GM23248 (cell line): ENCODE results near the gene ANG. TPM values are rescaled to one million over a fixed set of nuclear protein-coding genes. Genes with fewer than 3 reads are reported as not detected.

Experiments
- DNase-seq: peaks from one replicate; pipeline ENCODE4 v3.0.0-alpha.2; 2015
- H2AFZ ChIP-seq: fragments of 200-600 bp; sonication (generic); 2 replicates; pipeline ENCODE4 v1.6.1; 2016; ENCODE audit warnings: antibody characterized with exemption
- H3F3A ChIP-seq: fragments of 200-600 bp; sonication (generic); 2 replicates; pipeline ENCODE4 v1.6.1; 2016; ENCODE audit warnings: mild to moderate bottlenecking, antibody characterized with exemption, mixed run types; ENCODE audit not compliant: insufficient read depth
- H3K27ac ChIP-seq: fragments of 200-600 bp; sonication (generic); 2 replicates; pipeline ENCODE4 v1.5.1; 2016; ENCODE audit warnings: mild to moderate bottlenecking
- H3K27me3 ChIP-seq: fragments of 200-600 bp; sonication (generic); replicated peaks from 2 replicates; pipeline ENCODE4 v1.6.1; 2016; ENCODE audit warnings: mild to moderate bottlenecking; ENCODE audit not compliant: insufficient read depth
- H3K36me3 ChIP-seq: fragments of 200-600 bp; sonication (generic); 2 replicates; pipeline ENCODE4 v1.6.1; 2016; ENCODE audit warnings: low read depth, mild to moderate bottlenecking
- H3K4me1 ChIP-seq: fragments of 200-600 bp; sonication (generic); 2 replicates; pipeline ENCODE4 v1.6.1; 2016; ENCODE audit warnings: mild to moderate bottlenecking; ENCODE audit not compliant: insufficient read depth
- H3K4me2 ChIP-seq: fragments of 200-600 bp; sonication (generic); one replicate; pipeline ENCODE4 v1.6.1; 2016; ENCODE audit warnings: mild to moderate bottlenecking; ENCODE audit not compliant: unreplicated experiment
- H3K4me3 ChIP-seq: fragments of 200-600 bp; sonication (generic); 2 replicates; pipeline ENCODE4 v1.5.1; 2016; ENCODE audit warnings: mild to moderate bottlenecking
- H3K79me2 ChIP-seq: fragments of 200-600 bp; sonication (generic); 2 replicates; pipeline ENCODE4 v1.6.1; 2016; ENCODE audit warnings: mild to moderate bottlenecking; ENCODE audit not compliant: insufficient read depth
- H3K9ac ChIP-seq: fragments of 200-600 bp; sonication (generic); 2 replicates; pipeline ENCODE4 v1.6.1; 2016; ENCODE audit warnings: mild to moderate bottlenecking
- H3K9me2 ChIP-seq: fragments of 200-600 bp; sonication (generic); 2 replicates; pipeline ENCODE4 v1.6.1; 2016; ENCODE audit warnings: mixed run types, mild to moderate bottlenecking, moderate library complexity; ENCODE audit not compliant: insufficient read depth
- H3K9me3 ChIP-seq: fragments of 200-600 bp; sonication (generic); one replicate; pipeline ENCODE4 v1.6.1; 2017; ENCODE audit warnings: low read depth
- H4K20me1 ChIP-seq: fragments of 200-600 bp; sonication (generic); 2 replicates; pipeline ENCODE4 v1.6.0; 2016; ENCODE audit not compliant: insufficient read depth
- EZH2 ChIP-seq: fragments of 200-600 bp; sonication (generic); IDR thresholded peaks from 2 replicates; pipeline ENCODE4 v1.6.1; 2018; ENCODE audit warnings: antibody characterized with exemption, mild to moderate bottlenecking; ENCODE audit not compliant: insufficient read depth, poor library complexity, severe bottlenecking
- EZH2phosphoT487 ChIP-seq: fragments of 200-600 bp; sonication (generic); IDR thresholded peaks from 2 replicates; pipeline ENCODE4 v1.6.1; 2018; ENCODE audit warnings: antibody characterized with exemption, moderate library complexity, mild to moderate bottlenecking, low read depth; ENCODE audit not compliant: insufficient read depth
- WGBS, 2 experiments: methylation state at CpG; one replicate each; pipeline ENCODE4 v1.1.6; 2015 to 2017; ENCODE audit warnings: low lambda C conversion rate in 2 of 2, low coverage in 1 of 2; ENCODE audit errors: missing lambda C conversion rate in 2 of 2; 5-methylcytosine and 5-hydroxymethylcytosine counted together
- in situ Hi-C: fragments of 300-500 bp; cut with MboI; formaldehyde crosslinking; loops from 2 replicates; pipeline ENCODE4 v1.15.0; 2020
- polyA plus RNA-seq: library from polyadenylated mRNA; unstranded; fragments of >200 nt; fragmentation: Nextera tagmentation; extraction: Ambion mirVana; gene quantifications from 2 replicates; pipeline ENCODE4 v1.2.1, GENCODE V29; 2016
- total RNA-seq: library from RNA; depleted of rRNA; stranded (reverse); fragments of >200 nt; shearing (Covaris generic); gene quantifications from 2 replicates; pipeline ENCODE4 v1.2.3, GENCODE V29; 2014

ANG gene
- total and polyA plus RNA-seq, 2 experiments from 2014 or later = 3.6 to 11.9 TPM

- Histone ChIP-seq H3K4me2 (no peak overlapping the region), H3K9ac (no peak overlapping the region), H3K79me2 (no peaks in the 10 kb centered on the region), H4K20me1 (no peaks in the 10 kb centered on the region), H3K4me3 (no peak overlapping the region), H3K27ac (no peak overlapping the region), H3K9me2 (no peaks in the 10 kb centered on the region), H3K9me3 (no peaks in the 10 kb centered on the region), H3K36me3 (no peaks in the 10 kb centered on the region), H2AFZ (no peak overlapping the region), H3F3A (no peaks in the 10 kb centered on the region), H3K4me1 (no peaks in the 10 kb centered on the region), H3K27me3 (peaks cover 15% of the 10 kb centered on the region)
- 59 to 62% methylated on average over 2 of the region's 2 CpGs for WGBS, 2 experiments
- in situ Hi-C loops = no loop called here
- TF ChIP-seq EZH2phosphoT487 = no peak
- TF ChIP-seq EZH2 = no peak
- DNase-seq = no peak
These were observed 20.6 kb upstream of the ANG start for GRCh38 chr14:20667957-20668356.

DNA sequence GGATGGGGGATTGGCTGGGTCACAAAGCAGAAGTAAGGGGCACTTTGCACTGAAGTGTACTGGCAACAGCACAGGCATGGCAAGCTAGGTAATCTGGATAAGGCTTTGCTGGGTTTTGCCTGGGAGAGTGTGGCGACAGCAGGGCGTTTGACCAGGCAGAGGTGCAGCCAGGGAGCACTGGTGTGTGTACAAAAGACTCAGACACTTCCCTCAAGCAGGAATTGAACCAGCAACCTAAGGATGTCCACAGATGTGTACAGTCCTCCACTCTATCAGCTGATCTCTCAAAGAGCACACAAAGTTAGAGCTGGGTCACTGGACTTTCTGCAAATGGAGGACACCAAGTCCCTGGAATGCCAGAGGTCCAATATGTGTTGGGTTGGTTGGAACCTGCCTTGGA is 19.6 kb upstream of the ANG start:
- no peaks in the 10 kb centered on the region for H4K20me1 ChIP-seq
- no peak overlapping the region for H3K4me3 ChIP-seq
- no peaks in the 10 kb centered on the region for H3K9me3 ChIP-seq
- TF ChIP-seq EZH2 = no peak
- TF ChIP-seq EZH2phosphoT487 = no peak
- no peaks in the 10 kb centered on the region for H3K79me2 ChIP-seq
- H3K9ac ChIP-seq = no peak overlapping the region
- DNase-seq = no peak
- peaks cover 15% of the 10 kb centered on the region for H3K27me3 ChIP-seq
- WGBS, 2 experiments = 38 to 46% methylated on average over 2 of the region's 2 CpGs
- H3F3A ChIP-seq = no peaks in the 10 kb centered on the region
- in situ Hi-C loops = no loop called here
- no peaks in the 10 kb centered on the region for H3K9me2 ChIP-seq
- H3K27ac ChIP-seq = no peak overlapping the region
- no peaks in the 10 kb centered on the region for H3K4me1 ChIP-seq
- H3K36me3 ChIP-seq = no peaks in the 10 kb centered on the region
- H2AFZ ChIP-seq = no peak overlapping the region
- H3K4me2 ChIP-seq = no peak overlapping the region

DNA sequence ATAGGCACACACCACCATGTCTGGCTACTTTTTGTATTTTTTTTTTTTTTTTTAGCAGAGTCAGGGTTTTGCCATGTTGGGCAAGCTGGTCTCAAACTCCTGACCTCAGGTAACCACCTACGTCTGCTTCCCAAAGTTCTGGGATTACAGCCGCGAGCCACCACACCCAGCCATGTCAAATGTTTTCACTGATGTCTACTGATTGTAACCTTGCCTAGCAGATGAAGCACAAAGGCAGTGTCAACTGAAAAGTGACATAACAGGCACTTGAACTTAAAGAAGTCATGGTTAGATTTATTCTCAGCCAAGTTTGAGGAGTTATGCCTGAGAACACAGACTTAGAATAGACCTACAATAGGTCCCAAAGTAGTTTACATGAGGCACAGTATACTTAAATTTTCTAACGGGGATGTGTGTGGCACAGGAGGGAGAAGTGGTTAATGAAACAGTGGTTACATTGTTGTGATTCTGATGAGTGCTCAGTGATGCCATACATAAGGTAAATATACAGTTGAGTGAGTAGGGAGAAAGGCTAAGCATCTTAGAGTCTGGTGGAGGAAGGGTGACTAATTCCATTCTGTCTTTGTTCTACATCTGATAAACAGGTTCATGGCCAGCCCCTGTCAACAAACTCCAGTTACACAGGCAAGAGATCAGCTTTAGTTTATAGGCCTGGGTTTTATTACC is 16.8 kb upstream of the ANG start:
- in situ Hi-C loops = no loop called here
- Histone ChIP-seq H3K4me2 (no peak overlapping the region), H4K20me1 (no peaks in the 10 kb centered on the region), H3K4me1 (no peaks in the 10 kb centered on the region), H3K9ac (no peak overlapping the region), H3K79me2 (no peaks in the 10 kb centered on the region), H3K36me3 (no peaks in the 10 kb centered on the region), H3K9me2 (no peaks in the 10 kb centered on the region), H3K27ac (no peak overlapping the region), H3K4me3 (no peak overlapping the region), H2AFZ (no peak overlapping the region), H3F3A (no peaks in the 10 kb centered on the region), H3K27me3 (peaks cover 7% of the 10 kb centered on the region), H3K9me3 (no peaks in the 10 kb centered on the region)
- TF ChIP-seq EZH2phosphoT487 = no peak
- TF ChIP-seq EZH2 = no peak
- DNase-seq = no peak
- WGBS, 2 experiments = 68 to 70% methylated on average over 4 of the region's 4 CpGs

GRCh38 chr14:20675669-20676068 is 12.9 kb upstream of the ANG start:
- H3K9ac ChIP-seq = no peak overlapping the region
- no peak for TF ChIP-seq EZH2
- TF ChIP-seq EZH2phosphoT487 = no peak
- no peaks in the 10 kb centered on the region; the same call in 1 of the 2 replicates for H3K27me3 ChIP-seq
- DNase-seq = no peak
- peaks cover 3% of the 10 kb centered on the region; the same call in 1 of the 2 replicates for H3K4me1 ChIP-seq
- no peaks in the 10 kb centered on the region for H4K20me1 ChIP-seq
- H2AFZ ChIP-seq = no peak overlapping the region
- H3K79me2 ChIP-seq = no peaks in the 10 kb centered on the region
- peaks cover 11% of the 10 kb centered on the region for H3F3A ChIP-seq
- H3K9me3 ChIP-seq = no peaks in the 10 kb centered on the region
- H3K4me2 ChIP-seq = no peak overlapping the region
- in situ Hi-C loops = no loop called here
- 31 to 40% methylated on average over 2 of the region's 2 CpGs for WGBS, 2 experiments
- H3K4me3 ChIP-seq = no peak overlapping the region
- no peaks in the 10 kb centered on the region for H3K36me3 ChIP-seq
- H3K27ac ChIP-seq = no peak overlapping the region
- H3K9me2 ChIP-seq = no peaks in the 10 kb centered on the region

DNA sequence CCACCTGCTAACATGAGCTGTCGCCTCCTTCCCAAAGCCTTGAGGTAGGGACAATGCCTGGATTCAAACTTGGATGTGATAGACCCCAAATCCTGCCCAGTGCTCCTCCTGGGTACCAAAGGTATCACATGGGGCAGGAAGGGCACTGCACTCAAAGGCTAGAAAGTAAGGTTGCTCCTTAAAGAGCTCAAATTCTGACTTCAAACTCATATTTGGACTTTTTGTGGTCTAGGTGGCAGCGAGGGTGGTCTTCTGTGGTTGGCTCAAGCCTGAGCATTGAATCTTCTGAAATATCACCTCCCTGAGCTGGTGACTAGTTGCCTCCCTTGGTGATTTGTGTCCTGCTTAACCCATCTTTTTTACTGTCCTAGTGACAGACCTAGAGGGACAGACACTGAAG is 12.5 kb upstream of the ANG start:
- in situ Hi-C loops = no loop called here
- no peak for TF ChIP-seq EZH2
- no peak for TF ChIP-seq EZH2phosphoT487

More for the DNA sequence above, 12.5 kb upstream of the ANG start:
- H3K27ac ChIP-seq = no peak overlapping the region
- no peak overlapping the region for H3K4me3 ChIP-seq
- H3K4me1 ChIP-seq = peaks cover 7% of the 10 kb centered on the region
- no peaks in the 10 kb centered on the region; the same call in 1 of the 2 replicates for H3K27me3 ChIP-seq
- no peaks in the 10 kb centered on the region for H4K20me1 ChIP-seq
- H3K79me2 ChIP-seq = no peaks in the 10 kb centered on the region
- H3K9me2 ChIP-seq = no peaks in the 10 kb centered on the region
- peaks cover 15% of the 10 kb centered on the region for H3F3A ChIP-seq
- no peak overlapping the region for H2AFZ ChIP-seq
- no peak overlapping the region for H3K9ac ChIP-seq
- no peak overlapping the region for H3K4me2 ChIP-seq
- 16 to 34% methylated on average over 2 of the region's 2 CpGs for WGBS, 2 experiments
- no peaks in the 10 kb centered on the region for H3K9me3 ChIP-seq
- no peak for DNase-seq
- H3K36me3 ChIP-seq = no peaks in the 10 kb centered on the region
